ENCODE results near the gene RNASEH2C.

Gene RNASEH2C

GRCh38 chr11:65680192-65680743 lies 40.3 kb downstream of the RNASEH2C start:
- DNase-seq = no peak

GRCh38 chr11:65672982-65673381 lies 47.6 kb downstream of the RNASEH2C start:
- no peak for DNase-seq

- no peak for DNase-seq
These were observed 48.3 kb downstream of the RNASEH2C start for GRCh38 chr11:65672180-65672860.
